GM12873 (cell line): ENCODE results near the gene CFAP70.
A peak's percentile ranks its signal among the peaks of the same experiment; 100 is the strongest.

Experiments used
- TF ChIP-seq, protein P1 (sequence below): IDR thresholded peaks from 2 replicates; pipeline ENCODE4 v1.5.1; 2012; ENCODE audit warnings: low read depth, mild to moderate bottlenecking, moderate library complexity, low read length, control low read depth; ENCODE audit not compliant: insufficient read depth; ENCODE audit errors: missing control alignments

CFAP70 gene

DNA sequence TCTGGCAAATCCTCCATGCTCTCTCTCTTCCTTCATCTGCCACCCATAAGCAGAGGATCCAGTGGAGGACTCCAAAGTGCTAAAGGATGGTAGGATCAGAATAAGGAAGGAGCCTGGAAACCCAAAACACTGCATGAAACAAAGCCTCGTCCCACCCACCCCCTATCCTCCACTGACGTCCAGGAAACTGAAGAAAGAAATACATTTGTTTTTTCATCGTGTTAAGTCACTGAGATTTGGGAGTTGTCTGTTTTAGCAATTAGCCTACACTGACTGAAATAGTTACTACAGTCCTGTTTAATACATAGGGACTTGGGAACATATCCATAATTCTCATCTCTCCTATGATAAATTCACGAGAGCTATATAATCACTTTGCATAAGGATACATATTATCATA, 40.4 kb upstream of the CFAP70 start:
- TF ChIP-seq, protein P1, sequence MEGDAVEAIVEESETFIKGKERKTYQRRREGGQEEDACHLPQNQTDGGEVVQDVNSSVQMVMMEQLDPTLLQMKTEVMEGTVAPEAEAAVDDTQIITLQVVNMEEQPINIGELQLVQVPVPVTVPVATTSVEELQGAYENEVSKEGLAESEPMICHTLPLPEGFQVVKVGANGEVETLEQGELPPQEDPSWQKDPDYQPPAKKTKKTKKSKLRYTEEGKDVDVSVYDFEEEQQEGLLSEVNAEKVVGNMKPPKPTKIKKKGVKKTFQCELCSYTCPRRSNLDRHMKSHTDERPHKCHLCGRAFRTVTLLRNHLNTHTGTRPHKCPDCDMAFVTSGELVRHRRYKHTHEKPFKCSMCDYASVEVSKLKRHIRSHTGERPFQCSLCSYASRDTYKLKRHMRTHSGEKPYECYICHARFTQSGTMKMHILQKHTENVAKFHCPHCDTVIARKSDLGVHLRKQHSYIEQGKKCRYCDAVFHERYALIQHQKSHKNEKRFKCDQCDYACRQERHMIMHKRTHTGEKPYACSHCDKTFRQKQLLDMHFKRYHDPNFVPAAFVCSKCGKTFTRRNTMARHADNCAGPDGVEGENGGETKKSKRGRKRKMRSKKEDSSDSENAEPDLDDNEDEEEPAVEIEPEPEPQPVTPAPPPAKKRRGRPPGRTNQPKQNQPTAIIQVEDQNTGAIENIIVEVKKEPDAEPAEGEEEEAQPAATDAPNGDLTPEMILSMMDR = no peak

DNA sequence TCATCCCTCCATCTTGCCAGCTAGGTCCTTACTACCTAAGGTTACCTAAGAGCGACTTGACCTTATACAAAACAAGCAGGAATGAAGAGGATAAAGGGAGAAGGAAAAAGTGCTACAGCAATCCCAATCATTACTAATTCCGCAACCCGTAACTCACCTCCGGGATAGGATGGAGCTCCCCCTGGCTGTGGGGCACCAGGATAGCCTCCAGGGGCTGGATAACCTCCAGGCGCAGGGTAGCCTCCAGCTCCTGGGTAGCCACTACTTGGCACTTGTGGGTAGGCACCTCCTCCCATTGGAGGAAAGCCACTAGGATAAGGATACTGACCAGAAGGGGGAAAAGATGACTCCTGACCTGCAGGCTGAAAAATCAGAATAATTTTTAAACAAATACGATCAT, 39.4 kb upstream of the CFAP70 start:
- TF ChIP-seq, protein P1 = peak; percentile 21

DNA sequence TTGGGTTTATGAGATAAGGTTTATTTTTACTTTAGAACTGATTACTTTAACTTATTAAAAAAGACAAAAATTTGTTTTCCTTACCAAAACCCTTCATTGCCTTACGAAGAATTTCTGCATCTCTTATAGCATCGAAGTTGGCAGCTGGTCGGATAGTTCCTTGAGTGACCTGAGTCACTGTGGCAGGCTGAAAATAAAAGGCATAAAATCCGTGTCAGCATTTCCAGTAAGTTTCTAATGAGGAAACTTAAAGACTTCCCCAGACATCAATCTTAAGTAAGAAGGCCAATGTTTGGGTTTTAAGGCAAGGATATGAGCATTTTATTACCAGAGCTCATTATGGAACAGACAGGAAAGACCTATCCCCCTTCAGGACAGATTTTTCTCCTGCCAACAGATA, 29.6 kb upstream of the CFAP70 start:
- TF ChIP-seq, protein P1 = no peak

DNA sequence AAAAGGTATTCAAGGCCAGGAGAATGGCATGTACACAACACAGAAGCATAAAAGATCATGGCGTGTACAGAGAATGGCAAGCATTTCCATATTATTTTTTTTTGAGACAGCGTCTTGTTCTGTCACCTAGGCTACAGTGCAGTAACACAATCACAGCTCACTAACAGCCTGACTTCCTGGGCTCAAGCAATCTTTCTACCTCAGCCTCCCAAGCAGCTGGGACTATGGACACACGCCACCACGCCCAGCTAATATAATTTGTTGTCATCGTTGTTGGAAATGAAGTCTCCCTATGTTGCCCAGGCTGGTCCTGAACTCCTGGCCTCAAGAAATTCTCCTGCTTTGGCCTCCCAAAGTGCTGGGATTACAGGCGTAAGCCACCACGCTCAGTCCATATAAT, 27.9 kb upstream of the CFAP70 start:
- TF ChIP-seq, protein P1 = no peak

DNA sequence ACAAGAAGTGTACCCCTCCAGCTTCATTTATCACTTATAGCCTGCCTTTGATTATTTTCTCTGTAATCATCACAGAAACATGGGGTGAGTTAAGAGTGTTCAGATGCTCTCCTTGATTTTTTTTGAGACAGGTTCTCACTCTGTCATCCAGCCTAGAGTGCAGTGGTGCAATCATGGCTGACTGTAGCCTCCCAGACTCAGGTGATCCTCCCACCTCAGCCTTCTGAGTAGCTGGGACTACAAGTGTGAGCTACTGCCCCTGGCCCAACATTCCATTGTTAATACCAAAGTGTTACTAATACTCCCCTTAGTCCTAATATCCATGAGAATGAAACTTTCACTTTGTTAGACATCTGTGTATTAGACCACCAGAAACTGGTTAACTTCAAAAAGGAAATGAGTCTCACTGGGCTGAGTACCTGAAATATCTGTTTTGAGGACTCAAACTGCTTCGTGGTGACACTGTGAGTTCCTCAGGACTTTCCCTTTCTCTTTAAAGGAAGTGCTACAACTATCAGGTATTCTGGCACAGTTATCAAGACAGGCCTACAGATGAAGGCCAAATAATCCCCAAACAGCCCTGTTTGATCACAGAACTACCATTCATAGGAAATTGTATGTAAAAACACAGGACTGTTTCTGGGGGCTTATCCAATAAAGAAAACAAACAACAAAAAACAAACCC, 20.5 kb upstream of the CFAP70 start:
- TF ChIP-seq, protein P1 = no peak

DNA sequence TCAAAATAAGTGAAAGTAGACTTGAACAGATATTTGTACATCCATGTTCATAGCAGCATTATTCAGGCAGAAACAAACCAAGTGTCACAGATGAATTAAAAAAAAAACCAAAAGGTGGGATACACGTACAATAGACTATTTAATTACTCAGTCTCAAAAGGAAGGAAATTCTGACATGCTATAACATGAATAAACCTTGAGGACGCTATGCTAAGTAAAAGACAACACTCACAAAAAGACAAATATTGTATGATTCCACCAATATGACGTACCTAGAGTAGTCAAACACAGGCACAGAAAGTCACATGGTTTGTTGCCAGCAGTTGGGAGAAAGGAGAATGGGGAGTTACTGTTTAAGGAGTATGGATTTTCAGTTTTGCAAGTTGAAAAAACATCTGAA, 18.0 kb upstream of the CFAP70 start:
- TF ChIP-seq, protein P1 = no peak

DNA sequence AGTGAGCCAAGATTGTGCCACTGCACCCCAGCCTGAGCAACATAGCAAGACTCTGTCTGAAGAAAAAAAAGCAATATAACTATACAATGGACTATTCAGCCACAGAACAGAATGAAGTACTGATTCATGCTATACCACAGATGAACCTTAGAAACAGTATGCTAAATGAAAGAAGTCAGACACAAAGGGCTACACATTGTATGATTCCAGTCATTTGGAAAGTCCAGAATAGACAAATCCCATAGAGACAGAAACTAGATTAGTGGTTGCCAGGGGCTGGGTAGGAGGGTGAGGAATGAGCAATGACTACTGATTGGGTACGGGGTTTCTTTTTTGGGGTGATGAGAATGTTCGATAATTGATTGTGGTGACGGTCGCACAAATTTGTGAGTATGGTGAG, 9.6 kb upstream of the CFAP70 start:
- TF ChIP-seq, protein P1 = no peak
